ENCODE results near the gene NSF.
"Not testable (repeated sequence)": the region's sequence is repeated elsewhere in the genome, so short reads cannot be mapped to it uniquely, and the experiment has no call there.

Gene NSF

GRCh38 chr17:46590157-46591146 is at the start of gene NSF:
Gene NSF, plus strand, starts transcription at chr17:46590669. Its CDS starts 107 bp downstream, at chr17:46590776.
- in situ Hi-C loops (cut with HindIII; ENCODE audit: low sequenced_read_pairs) = not testable (repeated sequence)

GRCh38 chr17:46548607-46549006 is 41.9 kb upstream of the NSF start:
- DNase-seq (ENCODE audit: low read depth, low spot score) = not testable (repeated sequence)

More at GRCh38 chr17:46590157-46591146, at the start of gene NSF:
- not testable (repeated sequence) for H3K4me3 ChIP-seq (ENCODE audit: low read depth, low read length); DNase-seq (ENCODE audit: low read depth, low spot score)

GRCh38 chr17:46559155-46559554 is 31.3 kb upstream of the NSF start:
- in situ Hi-C loops (cut with HindIII; ENCODE audit: low sequenced_read_pairs) = not testable (repeated sequence)

More at GRCh38 chr17:46548607-46549006, 41.9 kb upstream of the NSF start:
- H3K4me3 ChIP-seq (ENCODE audit: low read depth, low read length); in situ Hi-C loops (cut with HindIII; ENCODE audit: low sequenced_read_pairs): not testable (repeated sequence)

DNA sequence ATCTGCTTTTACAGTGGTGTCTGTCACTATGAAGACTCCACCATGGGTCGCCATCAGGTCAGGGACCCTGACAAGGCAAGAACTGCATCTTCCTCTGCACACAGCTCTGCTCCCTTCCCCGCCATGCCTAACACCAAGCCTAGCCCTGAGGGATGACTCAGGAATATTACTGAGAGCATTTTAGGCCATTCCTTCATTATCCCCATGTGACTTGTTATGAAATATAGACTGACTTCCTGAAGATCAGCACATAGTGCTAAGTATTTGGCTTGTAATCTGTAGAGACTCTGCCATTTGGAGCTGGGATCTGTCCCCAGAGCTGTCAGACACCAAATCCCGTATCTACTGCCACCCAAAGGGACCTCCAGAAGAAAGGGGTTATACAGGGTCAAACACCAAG is 30.4 kb upstream of the NSF start:
- H3K4me3 ChIP-seq (ENCODE audit: low read depth, low read length); in situ Hi-C loops (cut with HindIII; ENCODE audit: low sequenced_read_pairs); DNase-seq (ENCODE audit: low read depth, low spot score): not testable (repeated sequence)

More at GRCh38 chr17:46559155-46559554, 31.3 kb upstream of the NSF start:
- not testable (repeated sequence) for DNase-seq (ENCODE audit: low read depth, low spot score); H3K4me3 ChIP-seq (ENCODE audit: low read depth, low read length)

- H3K4me3 ChIP-seq (ENCODE audit: low read depth, low read length); DNase-seq (ENCODE audit: low read depth, low spot score); in situ Hi-C loops (cut with HindIII; ENCODE audit: low sequenced_read_pairs): not testable (repeated sequence)
Observed at GRCh38 chr17:46566284-46566683, 24.2 kb upstream of the NSF start.

DNA sequence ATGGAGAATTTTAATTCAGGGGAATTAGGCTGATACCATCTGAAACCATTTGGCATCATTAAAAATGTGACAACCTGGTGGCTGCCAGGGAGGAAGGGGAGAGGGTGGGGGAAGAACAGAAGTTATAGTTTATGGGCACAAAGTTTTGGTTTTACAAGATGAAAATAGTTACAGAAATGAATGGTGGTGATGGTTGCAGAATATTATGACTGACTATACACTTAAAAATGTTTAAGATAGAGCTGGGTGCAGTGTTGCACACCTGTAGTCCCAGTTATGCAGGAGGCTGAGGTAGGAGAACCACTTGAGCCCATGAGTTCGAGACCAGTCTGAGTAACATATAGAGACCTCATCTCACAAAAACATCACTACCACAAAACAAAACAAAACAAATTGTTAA is 23.5 kb upstream of the NSF start:
- DNase-seq (ENCODE audit: low read depth, low spot score); in situ Hi-C loops (cut with HindIII; ENCODE audit: low sequenced_read_pairs); H3K4me3 ChIP-seq (ENCODE audit: low read depth, low read length): not testable (repeated sequence)

DNA sequence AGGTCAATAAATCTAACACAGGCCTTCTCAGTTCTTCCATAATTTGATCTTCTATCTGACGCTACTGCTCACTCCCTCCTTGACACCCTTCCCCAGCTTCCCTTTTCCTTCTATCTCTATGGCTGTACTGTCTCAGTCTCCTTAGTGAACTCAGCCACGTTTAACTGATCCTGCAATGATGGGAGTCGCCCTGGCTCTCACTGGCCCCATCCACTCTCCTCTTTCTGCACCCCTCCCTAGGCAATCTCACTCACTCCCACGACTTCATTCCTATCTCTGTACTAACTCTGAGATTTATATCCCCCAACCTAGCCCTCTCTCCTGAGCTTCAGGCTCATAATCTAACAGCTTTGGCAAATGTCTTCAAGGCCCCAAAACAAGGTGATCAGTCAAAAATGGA is 18.7 kb upstream of the NSF start:
- in situ Hi-C loops (cut with HindIII; ENCODE audit: low sequenced_read_pairs); H3K4me3 ChIP-seq (ENCODE audit: low read depth, low read length); DNase-seq (ENCODE audit: low read depth, low spot score): not testable (repeated sequence)

GRCh38 chr17:46579083-46580075 is 11.1 kb upstream of the NSF start, which contains the start of gene ARL17A:
Gene ARL17A, minus strand, starts transcription at chr17:46579691. Its CDS starts 3,369 bp downstream, at chr17:46576322.
- in situ Hi-C loops (cut with HindIII; ENCODE audit: low sequenced_read_pairs); H3K4me3 ChIP-seq (ENCODE audit: low read depth, low read length); DNase-seq (ENCODE audit: low read depth, low spot score): not testable (repeated sequence)

DNA sequence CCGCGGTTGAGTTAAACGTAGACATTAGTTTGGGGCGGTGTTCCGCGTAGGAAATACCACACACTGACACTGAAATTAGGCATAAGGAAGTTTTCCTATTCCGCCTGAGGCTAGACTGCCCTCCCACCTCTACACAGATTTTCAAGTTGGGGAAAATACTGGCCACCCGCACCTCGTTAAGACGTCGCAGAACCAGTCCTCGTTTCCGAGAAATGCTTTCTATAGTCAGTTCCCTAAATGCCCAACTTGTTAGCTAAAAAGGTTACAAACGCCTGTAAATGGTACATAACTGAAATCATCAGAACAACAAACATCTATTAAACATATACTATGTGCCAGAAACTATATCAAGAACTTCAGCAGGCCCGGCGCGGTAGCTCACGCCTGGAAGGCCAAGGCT is 10.4 kb upstream of the NSF start:
- DNase-seq (ENCODE audit: low read depth, low spot score); H3K4me3 ChIP-seq (ENCODE audit: low read depth, low read length); in situ Hi-C loops (cut with HindIII; ENCODE audit: low sequenced_read_pairs): not testable (repeated sequence)

GRCh38 chr17:46585444-46585843 is 5.0 kb upstream of the NSF start:
- in situ Hi-C loops (cut with HindIII; ENCODE audit: low sequenced_read_pairs); DNase-seq (ENCODE audit: low read depth, low spot score); H3K4me3 ChIP-seq (ENCODE audit: low read depth, low read length): not testable (repeated sequence)

- H3K4me3 ChIP-seq (ENCODE audit: low read depth, low read length); DNase-seq (ENCODE audit: low read depth, low spot score); in situ Hi-C loops (cut with HindIII; ENCODE audit: low sequenced_read_pairs): not testable (repeated sequence)
Observed at GRCh38 chr17:46591332-46591731, 863 bp downstream of the NSF start.

DNA sequence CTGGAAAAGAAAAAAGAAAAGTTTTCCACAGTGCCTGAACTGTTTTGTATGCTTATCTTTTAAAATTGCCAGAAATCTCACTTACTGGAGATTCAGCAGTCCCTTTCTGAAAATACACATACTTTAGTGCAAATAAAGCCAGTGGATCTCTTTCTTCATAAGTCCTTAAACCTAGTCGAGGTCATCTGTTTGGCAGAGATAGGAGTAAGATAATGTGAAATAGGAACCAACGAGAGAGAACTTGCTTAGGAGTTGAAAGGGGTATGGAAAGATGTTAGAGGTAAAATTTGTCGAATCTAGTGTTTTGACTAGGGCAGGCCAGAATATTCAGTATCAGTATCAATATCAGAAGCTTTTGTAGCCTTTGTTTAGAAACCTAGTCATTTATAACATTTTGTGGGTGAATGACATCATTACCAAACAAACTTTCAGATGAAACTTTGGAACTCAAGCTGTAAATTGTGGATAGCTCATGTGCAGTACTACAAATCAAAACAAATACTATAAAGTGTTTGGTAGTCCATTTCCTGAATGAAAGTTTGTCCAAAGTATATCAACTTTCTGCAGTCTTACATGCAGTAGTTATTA is 8.0 kb downstream of the NSF start:
- in situ Hi-C loops (cut with HindIII; ENCODE audit: low sequenced_read_pairs); H3K4me3 ChIP-seq (ENCODE audit: low read depth, low read length); DNase-seq (ENCODE audit: low read depth, low spot score): not testable (repeated sequence)

DNA sequence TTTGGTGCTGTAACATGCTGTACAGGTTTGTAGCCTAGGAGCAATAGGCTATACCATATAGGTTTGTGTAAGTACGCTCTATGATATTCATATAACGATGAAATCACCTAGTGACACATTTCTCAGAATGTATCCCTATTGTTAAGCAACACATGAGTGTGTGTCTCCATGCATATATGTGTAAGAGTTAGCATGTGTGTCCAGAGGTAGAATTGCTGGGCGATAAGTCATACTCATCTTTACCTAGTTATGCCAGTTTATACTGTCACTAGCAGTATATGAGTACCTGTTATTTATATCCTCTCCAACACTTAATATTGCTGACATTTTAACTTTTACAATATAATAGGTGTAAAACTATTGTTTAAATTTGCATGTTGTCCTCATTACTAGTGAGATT is 10.3 kb downstream of the NSF start:
- DNase-seq (ENCODE audit: low read depth, low spot score); in situ Hi-C loops (cut with HindIII; ENCODE audit: low sequenced_read_pairs); H3K4me3 ChIP-seq (ENCODE audit: low read depth, low read length): not testable (repeated sequence)

DNA sequence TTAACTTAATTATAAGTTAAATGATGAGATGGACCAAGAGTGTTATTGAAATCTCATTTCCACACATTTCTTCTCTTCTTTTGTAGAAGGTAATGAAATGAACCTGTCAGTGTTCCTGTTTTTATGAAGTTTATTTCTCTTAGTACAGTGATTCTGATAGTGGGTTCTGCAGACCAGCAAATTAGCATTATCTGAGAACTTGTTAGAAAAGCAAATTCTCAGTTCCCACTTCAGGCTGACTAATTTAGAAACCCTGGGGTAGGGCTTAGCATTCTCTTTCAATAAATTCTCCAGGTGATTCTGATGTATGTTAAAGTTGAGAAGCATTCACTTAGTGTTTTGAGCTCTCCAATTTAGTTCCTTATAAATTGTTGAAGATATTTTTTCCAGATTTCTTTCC is 12.7 kb downstream of the NSF start:
- DNase-seq (ENCODE audit: low read depth, low spot score); H3K4me3 ChIP-seq (ENCODE audit: low read depth, low read length); in situ Hi-C loops (cut with HindIII; ENCODE audit: low sequenced_read_pairs): not testable (repeated sequence)

DNA sequence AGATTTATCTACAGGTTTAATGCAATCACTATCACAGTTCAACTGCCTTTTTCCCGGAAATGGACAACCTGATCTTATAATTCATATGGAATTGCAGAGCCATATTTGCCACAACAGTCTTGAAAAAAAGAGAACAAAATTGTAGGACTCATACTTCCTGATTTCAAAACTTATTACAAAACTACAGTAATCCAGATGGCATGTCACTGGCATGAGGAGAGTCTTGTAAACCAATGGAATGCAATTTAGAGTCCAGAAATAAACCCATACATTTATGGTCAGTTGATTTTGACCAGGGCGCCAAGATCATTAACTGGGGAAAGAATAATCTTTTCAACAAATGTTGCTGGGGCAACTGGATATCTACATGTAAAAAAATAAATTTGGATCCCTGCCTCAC is 20.8 kb downstream of the NSF start:
- H3K4me3 ChIP-seq (ENCODE audit: low read depth, low read length); in situ Hi-C loops (cut with HindIII; ENCODE audit: low sequenced_read_pairs); DNase-seq (ENCODE audit: low read depth, low spot score): not testable (repeated sequence)

DNA sequence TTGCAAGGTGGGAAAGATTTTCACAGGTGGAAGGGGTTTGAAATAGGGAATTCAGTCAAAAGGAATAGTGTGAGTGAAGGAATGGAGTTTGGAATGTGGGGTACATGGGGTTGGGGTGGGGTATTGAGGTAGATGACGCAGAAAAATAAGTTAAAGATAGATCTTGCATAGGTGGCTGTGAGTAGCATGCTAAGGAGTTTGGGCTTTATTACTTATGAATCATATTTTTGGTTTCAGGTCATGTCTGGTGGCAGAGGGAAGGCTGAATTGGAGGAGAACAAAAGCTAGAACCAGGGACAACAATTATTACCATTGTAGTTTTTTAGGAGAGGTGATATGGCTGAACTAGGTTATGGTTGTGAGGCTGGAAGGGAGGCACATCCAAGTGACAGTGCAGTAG is 23.4 kb downstream of the NSF start:
- in situ Hi-C loops (cut with HindIII; ENCODE audit: low sequenced_read_pairs); H3K4me3 ChIP-seq (ENCODE audit: low read depth, low read length); DNase-seq (ENCODE audit: low read depth, low spot score): not testable (repeated sequence)

Data from astrocyte of the spinal cord (primary cell).